ENCODE measurements around the gene UST. TPM values are rescaled to one million over a fixed set of nuclear protein-coding genes. Genes with fewer than 3 reads are reported as not detected.
"Not testable (repeated sequence)": the region's sequence is repeated elsewhere in the genome, so short reads cannot be mapped to it uniquely, and the experiment has no call there.

UST gene
- total RNA-seq, 1 donor from 2014 or later = 0.32 TPM

DNA sequence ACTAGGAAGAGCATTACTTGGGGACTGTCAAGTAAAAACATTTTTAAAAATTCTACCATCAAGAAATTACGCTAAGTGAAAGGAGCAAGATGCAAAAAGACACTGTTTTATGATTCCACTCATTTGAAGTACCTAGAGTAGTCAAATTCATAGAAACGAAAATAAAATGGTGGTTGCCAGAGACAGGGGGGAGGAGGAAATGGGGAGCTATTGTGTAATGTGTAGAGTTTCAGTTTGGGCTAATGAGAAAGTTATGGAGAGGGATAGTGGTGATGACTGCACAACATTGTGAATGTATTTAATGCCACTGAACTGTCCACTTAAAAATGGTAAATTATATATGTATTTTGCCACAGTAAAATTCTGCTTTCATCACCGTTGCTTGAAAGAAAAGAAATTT lies 83.8 kb downstream of the UST start:
- intact Hi-C loops (cut with micrococcal nuclease) = no loop called here

- intact Hi-C loops (cut with micrococcal nuclease) = no loop called here
Measured at GRCh38 chr6:148831064-148831463, 84.2 kb downstream of the UST start.

- intact Hi-C loops (cut with micrococcal nuclease) = no loop called here
Measured at GRCh38 chr6:148831531-148831930, 84.7 kb downstream of the UST start.

- intact Hi-C loops (cut with micrococcal nuclease) = no loop called here
Measured at GRCh38 chr6:148835920-148836441, 89.2 kb downstream of the UST start.

- intact Hi-C loops (cut with micrococcal nuclease) = no loop called here
Measured at GRCh38 chr6:148836751-148837150, 89.9 kb downstream of the UST start.

GRCh38 chr6:148837941-148838340 lies 91.1 kb downstream of the UST start:
- intact Hi-C loops (cut with micrococcal nuclease) = no loop called here

GRCh38 chr6:148839044-148839443 lies 92.2 kb downstream of the UST start:
- intact Hi-C loops (cut with micrococcal nuclease) = no loop called here

DNA sequence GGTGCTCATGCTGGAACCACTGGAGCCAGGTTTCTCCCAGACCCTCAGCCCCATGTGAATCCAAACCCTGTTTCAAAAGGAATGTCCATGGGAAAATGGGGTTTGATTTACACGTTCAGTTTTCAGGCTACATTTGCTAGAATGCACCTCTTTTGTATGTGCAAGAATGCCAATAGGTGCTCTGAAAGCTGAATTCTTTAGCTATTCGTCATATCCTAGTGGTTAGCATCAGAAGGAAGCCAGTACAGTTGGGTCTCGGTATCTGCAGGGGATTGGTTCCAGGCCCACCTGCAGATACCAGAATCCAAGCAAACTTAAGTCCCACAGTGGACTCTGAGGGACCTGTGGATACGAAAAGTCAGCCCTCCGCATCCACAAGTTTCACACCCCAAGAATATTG lies 93.4 kb downstream of the UST start:
- intact Hi-C loops (cut with micrococcal nuclease) = no loop called here

- intact Hi-C loops (cut with micrococcal nuclease) = no loop called here
Measured at GRCh38 chr6:148842296-148843019, 95.6 kb downstream of the UST start.

DNA sequence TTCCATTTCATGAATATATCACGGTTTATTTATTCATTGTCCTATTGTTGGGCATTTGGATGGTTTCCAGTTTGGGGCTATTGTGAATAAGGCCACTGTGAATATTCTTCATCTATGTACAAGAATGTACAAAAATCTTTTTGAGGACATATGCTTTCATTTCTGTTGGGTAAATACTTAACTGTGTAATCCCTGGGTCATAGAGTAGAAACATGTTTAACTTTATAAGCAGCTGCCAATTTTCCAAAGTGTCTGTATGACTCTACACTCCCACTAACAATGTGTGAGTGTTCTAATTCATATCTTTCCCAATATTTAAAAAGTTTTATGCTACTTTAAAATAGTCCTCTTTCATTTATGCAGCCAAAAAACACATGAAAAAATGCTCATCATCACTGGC lies 98.6 kb downstream of the UST start:
- intact Hi-C loops (cut with micrococcal nuclease) = no loop called here

- intact Hi-C loops (cut with micrococcal nuclease) = no loop called here
Measured at GRCh38 chr6:148846778-148847761, 100.2 kb downstream of the UST start.

GRCh38 chr6:148848915-148849314 lies 102.1 kb downstream of the UST start:
- intact Hi-C loops (cut with micrococcal nuclease) = no loop called here

DNA sequence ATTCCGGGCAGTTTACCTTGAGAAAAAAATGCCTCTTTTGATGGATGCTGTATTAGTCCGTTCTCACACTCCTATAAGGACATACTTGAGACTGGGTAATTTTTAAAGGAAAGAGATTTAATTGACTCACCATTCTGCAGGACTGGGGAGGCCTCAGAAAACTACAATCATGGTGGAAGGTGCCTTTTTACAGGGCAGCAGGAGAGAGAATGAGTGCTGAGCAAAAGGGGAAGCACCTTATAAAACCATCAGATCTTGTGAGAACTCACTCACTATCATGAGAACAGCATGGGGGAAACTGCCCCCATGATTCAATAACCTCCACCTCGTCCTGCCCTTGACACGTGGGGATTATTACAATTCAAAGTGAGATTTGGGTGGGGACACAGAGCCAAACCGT lies 102.6 kb downstream of the UST start:
- intact Hi-C loops (cut with micrococcal nuclease) = not testable (repeated sequence)

GRCh38 chr6:148850964-148851363 lies 104.1 kb downstream of the UST start:
- intact Hi-C loops (cut with micrococcal nuclease) = no loop called here

GRCh38 chr6:148851683-148852556 lies 105.1 kb downstream of the UST start:
- intact Hi-C loops (cut with micrococcal nuclease) = no loop called here

DNA sequence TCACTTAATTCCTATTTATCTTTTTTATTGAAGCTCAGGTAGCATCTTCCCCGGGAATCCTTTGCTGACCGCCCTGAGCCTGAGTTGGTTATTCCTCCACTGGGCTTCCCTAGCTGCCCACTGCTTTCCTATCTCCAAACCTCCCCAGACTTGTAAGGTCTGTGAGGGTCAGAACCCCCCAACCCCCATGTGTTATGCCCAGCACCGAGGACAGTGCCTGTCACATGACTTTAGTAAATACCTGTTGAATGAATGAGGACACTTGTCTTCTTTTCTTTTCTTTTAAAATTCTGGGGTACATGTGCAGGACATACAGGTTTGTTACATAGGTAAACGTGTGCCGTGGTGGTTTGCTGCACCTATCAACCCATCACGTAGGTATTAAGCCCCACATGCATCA lies 105.9 kb downstream of the UST start:
- intact Hi-C loops (cut with micrococcal nuclease) = no loop called here

- intact Hi-C loops (cut with micrococcal nuclease) = not testable (repeated sequence)
Measured at GRCh38 chr6:148853113-148853512, 106.3 kb downstream of the UST start.

DNA sequence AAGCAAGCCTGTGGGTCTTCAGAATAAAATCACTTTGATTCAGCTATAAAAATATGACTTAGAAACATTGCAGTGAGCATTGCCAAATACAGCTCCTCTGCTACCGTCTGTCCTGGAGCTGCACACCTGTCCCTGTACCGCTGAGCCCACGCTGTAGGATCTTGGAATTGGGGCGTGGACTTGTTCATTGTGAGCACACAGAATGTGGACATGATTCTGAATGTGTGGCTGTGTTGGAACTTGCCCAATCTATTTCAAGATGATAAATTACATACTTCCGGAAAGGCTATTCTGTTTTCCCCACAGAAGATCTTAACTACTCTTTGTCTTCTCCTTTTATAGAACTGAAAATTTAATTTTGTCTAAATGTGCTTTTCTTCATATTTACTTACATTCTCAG lies 107.3 kb downstream of the UST start:
- intact Hi-C loops (cut with micrococcal nuclease) = no loop called here

DNA sequence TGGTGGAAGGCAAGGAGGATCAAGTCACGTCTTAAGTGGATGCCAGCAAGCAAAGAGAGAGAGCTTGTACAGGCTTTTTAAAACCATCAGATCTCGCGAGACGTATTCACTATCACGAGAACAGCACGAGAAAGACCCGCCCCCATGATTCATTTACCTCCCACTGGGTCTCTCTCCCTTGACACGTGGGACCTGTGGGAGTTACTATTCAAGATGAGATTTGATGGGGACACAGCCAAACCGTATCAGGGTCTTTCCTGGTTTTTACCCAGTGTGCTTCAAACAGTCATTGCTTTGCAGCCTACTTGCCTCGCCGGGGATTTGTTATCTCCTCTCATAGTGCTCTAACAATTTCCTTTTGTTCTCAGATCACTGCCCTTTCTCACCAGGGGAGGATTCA lies 108.2 kb downstream of the UST start:
- intact Hi-C loops (cut with micrococcal nuclease) = no loop called here

GRCh38 chr6:148855744-148856143 lies 108.9 kb downstream of the UST start:
- intact Hi-C loops (cut with micrococcal nuclease) = no loop called here

- intact Hi-C loops (cut with micrococcal nuclease) = no loop called here
Measured at GRCh38 chr6:148857798-148858390, 111.1 kb downstream of the UST start.
